Glomerular endothelial cell (primary cell): ENCODE measurements around the gene LSAMP. TPM values are rescaled to one million over a fixed set of nuclear protein-coding genes. Genes with fewer than 3 reads are reported as not detected.

Source experiments
- DNase-seq: peaks from one replicate; pipeline ENCODE4 v3.0.0-alpha.2; 2011; ENCODE audit warnings: low read depth, low spot score; ENCODE audit errors: extremely low read depth
- total RNA-seq: library from RNA; depleted of rRNA; stranded (reverse); fragments of >200 nt; gene quantifications from 2 replicates; pipeline ENCODE4 v1.2.3, GENCODE V29; 2015

The LSAMP gene
- total RNA-seq, 1 donor from 2014 or later: 2.1 TPM

DNA sequence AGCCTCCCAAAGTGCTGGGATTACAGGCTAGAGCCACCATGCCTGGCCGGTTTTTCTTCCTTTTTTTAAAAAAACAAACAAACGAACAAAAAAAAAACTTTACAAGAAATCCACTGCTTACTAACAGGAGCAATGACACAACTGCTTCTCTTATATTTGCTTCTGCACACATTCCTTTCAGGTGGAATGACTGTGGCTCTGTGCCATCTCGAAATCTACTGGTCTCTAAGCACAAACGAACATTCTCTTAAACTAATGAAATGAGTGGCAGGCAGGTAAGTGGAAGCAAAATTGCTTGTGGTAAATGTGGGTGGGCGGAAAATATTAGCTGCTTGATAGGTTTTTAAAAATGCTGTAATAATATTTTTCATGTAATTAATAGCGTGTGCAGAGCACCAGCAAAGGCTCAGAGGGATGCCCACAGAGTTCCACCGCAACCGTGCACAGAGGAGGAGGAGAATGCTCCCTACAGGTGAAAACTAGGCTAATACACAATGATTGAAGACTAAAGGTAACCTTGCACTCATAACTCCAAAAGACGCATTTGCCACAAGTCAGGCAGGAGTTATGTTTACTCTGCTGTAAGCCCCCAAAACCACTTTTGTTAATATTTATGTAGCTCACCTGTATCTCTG is 77.4 kb downstream of the LSAMP start:
- DNase-seq: no peak

DNA sequence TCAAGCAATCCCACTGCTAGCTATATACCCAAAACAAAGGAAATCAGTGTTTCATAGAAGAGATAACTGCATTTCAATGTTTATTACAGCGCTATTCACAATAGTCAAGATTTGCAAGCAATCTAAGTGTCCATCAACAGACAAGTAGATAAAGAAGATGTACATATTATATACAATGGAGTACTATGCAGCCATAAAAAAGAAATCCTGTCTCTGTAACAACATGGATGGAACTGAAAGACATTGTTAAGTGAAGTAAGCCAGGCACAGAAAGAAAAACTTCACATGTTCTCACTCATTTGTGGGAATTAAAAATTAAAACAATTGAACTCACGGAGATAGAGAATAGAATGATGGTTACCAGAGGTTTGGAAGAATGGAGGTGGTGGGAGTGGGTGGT is 89.2 kb downstream of the LSAMP start:
- DNase-seq: no peak

DNA sequence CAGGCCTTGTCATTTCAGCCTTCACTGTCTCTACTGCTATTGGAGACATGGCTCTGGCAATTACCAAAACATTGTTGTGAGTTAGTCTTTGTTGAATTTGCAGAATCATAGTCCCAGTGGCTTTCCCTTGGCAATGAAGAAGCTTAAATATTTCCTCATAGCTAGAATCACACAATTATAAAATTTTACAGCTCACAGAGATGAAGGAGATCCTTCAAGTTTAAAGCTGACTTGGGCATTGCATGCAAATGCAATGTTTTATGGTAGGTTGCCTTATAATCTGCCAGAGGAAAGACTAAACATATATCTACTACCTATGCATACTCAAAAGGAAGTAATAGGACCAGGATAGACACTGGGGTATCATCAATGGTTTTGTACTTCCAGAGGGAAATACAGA is 90.9 kb downstream of the LSAMP start:
- no peak for DNase-seq

DNA sequence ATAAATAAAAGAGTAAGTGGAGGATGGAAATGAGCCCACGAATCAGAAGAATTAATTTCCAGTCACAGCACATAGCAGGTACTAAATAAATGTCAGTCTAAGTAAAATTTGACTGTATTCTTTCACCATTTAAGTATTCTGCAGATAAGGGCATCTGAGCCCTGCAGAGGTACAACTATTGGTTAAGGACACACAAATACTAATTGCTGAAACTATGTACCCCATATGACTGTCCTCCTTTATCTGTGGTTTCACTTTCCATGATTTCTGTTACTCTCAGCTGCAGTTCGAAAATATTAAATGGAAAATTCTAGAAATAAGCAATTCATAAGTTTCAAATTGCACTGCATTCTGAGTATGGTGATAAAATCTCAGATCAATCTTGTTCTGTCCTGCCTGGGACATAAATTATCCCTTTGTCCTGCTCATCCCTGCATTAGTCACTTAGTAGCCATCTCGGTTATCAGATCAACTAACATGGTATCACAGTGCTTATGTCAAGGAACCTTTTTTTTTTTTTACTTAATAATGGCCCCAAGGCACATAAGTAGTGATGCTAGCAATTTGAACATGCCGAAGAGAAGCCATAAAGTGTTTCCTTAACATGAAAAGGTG is 95.1 kb downstream of the LSAMP start:
- no peak for DNase-seq

DNA sequence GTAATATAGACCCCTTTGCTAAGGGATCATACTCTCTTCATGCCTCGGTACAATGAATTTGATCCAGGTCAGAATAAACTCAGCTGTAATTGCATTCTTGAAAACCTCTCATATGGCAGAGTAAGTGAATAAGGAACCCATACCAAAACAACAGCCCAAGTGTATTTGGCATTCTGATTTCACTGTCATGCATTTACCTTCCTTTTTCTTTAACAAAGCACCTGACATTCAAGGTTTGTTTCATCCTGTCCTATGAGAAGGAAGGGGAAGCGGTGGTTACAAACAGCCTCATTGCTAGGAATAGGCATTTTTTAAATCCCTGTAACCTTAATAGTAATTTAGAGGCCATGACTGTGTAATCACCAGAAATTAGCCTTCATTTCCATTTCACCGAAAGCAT is 97.1 kb downstream of the LSAMP start:
- no peak for DNase-seq

DNA sequence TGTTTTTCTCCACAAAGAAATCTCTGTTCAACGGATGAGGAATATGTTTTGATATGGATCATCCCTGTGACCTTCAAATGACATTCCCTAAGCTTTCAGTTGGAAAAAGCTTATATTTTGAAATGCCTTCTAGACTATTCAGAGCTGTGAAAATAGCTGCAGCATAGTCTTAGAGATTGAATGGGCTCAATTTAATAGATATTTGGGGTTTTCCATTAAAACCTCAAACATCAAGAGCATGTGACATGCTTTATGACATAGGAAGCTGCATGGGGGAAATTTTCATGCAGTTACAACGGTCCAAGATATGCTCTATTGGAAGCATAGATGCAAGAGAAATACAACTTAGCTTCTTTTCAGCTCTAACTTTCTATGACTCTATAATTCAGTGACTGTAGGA is 102.8 kb downstream of the LSAMP start:
- no peak for DNase-seq

DNA sequence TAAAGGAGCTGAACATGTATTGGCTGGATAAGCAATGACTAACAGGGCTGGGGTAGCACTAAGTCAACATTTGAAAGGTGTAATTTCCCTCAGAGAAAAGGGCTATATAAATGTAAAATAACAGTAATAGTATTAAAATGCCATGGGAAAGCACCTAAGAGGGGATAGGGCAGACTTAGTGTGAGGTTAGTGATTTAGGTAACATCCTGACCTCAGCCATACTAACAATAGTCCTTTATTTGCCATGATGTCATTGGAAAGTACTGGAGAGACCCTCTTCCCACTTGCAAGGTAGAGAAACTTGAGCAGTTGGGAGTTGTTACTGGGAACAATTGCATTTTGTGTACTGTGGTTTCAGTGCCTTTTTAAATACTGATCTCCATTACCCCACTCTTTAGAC is 103.4 kb downstream of the LSAMP start:
- DNase-seq: no peak

DNA sequence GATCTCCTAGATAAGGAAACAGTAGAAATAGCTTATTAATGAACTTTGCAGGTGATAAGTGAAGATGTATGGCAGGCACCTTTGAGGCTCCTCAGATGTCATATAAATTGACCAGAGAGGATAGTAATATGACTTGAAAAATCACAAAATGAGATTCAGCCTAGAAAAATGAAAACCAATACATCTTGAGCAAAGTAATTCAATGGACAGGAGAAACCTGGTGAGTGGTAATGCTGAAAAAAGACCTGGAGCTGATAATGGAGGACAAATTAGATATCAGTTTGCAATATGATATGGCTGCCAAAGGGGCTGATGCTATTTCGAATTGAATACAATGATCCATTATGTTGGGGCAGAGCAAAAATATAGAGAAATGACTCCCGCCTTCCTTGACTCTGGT is 103.9 kb downstream of the LSAMP start:
- no peak for DNase-seq

DNA sequence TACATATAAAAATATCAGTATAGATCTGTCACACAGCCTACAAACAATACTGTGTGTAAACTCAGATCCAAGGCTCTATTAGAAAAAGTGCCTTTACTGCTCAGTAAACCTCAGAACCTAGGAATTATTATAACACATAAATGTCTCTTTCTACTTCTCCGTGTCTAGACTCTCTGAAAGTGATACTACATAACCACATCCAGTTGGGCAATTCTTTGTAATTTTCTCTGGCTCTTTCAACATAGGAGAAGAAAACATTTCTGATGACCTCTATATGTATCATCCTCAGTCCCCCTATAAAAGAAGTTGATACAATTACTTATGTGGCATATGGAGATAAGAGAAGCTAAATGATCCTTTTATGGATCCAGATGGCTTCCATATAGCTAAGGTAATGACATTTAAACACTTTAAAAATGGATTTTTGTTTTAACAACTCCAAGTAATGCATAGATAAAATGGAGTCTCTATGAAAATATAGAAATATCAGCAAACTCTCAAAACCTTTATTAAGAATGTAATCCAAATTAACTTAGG is 104.5 kb downstream of the LSAMP start:
- DNase-seq: no peak

DNA sequence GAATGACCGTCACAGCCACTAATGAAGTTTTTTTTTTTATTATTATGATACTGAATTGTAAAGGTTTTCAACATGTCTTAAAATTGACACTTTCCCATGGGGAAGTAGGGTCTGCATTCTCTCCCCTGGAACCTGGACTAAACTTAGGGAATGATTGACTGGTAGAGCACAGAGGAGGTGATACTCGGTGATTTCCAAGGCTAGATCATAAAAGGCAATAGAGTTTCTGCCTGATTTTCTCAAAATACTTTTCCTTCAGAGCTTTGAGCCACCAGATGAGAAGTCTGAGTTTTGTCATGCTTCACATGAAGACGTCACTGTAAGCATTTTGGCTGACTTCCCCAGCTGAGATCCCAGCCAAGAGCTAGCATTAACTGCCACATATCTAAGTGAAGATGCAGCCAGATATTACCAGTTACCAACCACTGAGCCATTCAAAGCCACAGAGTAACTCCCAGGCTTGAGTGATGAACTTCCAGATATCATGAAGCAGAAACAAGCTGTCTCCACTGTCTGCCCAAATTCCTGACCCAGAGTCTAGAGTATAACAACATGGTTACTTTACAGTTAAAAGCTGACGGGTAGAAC is 105.8 kb downstream of the LSAMP start:
- DNase-seq: no peak

DNA sequence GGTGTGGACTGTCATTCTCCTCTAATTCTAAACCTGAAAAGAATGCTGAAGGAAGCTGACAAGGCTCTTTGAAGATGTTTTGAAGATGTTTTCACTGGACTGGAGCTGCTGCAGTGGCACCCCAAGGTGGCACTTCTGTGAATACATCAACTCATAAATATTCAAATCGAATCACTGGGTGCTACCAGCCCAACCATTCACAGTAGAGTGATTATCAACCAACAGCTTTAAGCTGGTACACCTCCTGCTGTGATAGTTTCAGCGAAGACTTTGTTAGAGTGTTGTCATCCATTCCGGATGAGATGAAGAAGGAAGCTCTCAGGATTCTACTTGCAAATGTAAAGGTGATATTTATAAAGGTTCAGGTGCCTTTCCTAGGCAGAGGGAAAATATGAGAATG is 106.6 kb downstream of the LSAMP start:
- no peak for DNase-seq

DNA sequence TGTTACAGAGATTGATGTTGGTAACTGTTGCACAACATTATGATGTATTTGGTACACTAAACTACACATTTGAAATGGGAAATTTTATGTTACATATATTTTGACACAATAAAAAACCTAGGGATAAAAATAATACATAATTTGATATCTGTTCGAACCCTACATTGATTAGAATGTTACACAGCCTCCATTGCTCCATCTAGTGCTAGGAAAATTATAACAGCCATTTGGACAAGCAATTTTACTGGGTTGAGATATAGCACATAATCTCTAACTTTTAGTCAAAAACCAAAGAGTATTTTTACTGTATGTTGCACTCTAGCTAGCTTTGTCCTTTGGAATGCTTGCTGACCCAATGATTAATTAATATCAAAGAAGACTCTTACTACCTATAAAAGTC is 108.1 kb downstream of the LSAMP start:
- no peak for DNase-seq

DNA sequence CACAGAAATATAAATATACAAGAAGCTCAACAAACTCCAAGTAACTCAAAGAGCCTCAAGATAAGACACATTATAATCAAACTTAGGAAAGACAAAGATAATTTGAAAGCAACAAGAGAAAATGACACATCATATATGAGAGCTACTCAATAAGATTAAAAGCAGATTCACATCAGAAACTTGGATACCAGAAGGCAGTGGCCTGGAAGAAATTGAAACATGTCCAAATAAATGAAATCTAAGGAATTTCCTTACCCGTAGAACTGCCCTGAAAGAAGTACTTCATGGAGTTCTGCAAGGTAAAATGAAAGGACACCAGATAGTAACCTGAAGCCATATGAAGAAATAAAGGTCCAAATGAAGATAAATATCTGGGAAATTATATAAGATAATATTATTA is 113.9 kb downstream of the LSAMP start:
- no peak for DNase-seq

DNA sequence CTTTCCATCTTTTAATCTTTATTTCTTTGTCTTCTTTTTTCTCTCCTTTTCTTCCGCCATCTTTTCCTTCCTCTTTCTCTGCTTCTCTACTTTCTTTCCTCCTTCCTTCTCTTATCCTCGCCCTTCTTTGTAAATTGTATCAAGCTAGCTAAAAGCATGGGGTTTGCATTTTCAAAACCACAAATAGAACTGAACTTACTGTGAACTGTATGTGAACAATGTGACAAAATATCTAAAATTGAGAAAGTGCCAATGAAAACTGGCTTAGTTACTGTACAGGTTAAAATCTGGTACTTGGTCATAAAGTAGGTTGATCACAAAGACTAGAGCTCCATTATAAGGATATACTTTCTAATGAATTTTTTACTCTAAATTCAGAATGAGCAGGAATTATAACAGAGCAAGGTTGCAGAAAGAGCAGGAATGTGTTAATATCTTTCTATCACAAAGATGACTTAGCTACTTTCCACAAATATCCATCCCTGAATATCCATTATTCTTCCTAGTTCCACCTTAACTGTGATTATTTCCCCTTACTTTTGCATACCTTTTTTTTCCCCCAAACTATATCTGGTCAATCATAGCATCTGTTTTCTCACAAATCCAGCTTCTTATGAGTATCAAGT is 122.4 kb downstream of the LSAMP start:
- DNase-seq: no peak

DNA sequence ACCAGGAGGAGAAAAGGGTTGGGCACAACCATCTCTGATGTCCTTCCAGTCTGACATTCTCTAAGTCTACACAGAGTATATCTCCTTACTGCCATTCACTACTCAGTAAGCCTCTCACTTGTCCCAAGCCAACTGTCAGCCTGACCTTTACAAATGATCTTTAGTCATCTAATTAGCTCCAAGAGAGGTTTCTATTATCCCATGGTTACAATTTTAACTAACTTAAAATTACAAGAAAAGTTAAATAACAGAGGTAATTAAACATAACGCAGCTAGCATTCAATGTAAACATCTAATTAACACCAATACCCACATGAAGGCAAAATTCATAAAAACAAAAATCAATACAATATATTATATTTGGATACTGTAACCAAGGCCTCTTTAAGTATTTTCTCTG is 126.9 kb downstream of the LSAMP start:
- no peak for DNase-seq

DNA sequence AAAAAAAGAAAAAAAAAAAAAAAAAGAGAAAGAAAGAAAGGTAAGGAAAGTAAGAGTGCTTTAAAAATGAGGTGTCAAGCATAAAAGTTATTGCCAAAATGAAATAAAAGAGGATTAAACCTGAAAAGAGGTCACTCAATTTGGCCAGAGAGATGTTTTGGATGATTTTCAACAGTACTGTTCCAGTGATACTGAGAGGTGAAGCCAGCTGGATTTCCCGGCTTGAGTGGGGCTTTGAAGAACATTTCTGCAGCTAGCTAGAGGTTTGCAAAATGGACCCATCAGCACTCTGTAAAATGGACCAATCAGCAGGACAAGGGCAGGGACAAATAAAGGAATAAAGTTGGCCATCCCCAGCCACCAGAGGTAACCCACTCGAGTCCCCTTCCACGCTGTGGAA is 128.5 kb downstream of the LSAMP start:
- DNase-seq: no peak

DNA sequence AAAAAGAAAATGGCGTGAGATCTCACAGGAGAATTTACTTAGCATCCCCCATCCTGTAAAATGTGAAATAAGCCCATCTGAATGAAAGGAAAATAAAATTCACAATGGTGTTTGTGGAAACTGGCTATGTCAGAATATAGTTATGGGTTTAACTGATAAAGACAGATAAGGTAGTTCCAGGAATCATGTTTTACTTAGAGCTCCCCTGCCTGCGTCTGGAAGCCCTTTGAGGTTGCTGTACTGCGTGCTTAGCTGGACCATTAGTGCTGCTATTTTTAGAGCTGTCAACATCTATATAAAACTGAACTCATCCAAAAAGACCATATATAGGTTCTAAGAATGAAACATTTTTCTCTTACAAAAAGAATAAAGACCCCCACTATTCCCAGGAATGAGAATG is 130.8 kb downstream of the LSAMP start:
- no peak for DNase-seq

DNA sequence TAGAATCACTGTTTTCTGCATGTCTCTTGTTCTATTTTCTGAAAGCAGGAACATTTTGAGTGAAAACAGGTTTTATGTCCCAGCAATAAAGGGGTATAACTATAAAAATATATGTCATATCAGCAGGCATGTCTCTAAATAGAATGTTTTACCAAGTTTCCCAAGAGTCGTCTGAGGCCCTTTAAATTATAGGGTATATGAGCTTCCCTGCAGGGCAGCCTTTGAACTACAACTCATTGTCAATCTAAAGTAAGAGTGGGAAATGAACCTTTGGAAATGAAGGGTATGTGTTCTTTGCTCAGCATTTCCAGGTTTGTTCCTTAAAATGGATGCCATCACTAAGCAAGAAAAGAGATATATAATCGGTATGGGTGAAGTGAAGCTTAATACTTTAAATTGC is 138.6 kb downstream of the LSAMP start:
- DNase-seq: no peak

DNA sequence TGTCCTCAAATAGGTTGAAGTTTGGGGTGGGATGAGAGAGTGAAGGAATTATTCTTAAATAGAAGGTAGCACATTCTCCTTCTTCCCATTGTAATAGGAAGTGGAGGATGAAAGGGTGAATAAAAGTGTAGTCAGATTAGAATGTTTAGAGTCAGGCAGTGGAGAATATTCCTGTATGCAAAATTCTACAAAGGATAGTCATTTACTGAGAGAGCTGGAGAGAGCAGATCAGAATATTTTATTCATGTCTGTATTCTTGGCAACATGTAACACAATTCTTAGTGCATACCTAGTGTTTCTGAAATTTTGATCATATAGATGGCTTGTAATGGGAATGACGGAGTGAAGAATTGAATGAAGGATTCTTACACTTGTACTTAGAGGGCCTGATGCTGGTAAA is 139.1 kb downstream of the LSAMP start:
- DNase-seq: no peak

DNA sequence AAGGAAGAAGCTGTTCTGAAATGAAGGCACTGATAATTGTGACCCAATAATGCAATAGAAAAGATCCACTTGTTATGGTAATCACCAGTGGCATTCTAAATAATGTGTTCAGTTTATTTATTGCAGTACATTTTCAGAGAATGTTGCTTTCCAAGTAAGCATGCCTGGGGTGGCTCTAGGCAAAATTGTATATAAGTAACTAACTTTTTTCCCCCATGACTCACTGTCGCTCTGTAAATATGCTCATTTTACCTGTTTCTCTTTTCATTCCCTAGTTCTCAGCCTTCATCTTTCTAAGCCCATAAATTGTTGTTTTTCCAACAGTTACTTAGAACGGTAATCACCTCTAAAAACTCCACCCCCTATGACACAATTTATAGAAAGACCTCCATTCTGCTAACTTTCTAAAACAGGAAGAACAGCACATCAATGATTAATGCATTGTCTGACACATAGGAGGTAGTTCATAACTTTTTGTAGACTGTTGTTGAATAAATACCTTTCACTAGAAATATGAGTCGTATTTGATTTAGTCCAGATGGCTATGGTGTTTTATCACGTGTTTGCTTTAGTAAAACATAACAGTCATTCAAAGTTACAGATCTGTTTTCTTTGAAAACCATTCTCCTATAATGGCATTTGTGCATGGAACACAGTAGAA is 143.1 kb downstream of the LSAMP start:
- no peak for DNase-seq

DNA sequence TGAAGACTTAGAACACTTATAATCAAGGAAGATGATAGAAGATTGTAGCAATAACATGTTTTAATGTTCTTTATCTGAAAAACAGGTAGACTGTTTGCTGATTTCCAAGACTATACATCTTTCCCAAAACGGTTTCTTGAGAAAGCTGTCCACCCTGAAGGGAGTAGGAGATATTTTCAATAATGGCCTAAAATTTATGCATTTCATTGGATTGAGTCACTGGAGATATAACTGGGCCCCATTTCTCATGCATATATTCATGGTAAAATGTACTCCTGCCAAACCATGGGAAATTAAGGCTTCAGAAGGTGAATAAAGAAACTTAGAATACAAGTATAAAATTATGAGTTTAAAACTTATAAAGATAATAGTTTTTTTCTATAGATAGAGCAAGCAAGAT is 143.9 kb downstream of the LSAMP start:
- no peak for DNase-seq
